Stimulated activated CD8-positive, alpha-beta memory T cell treated with anti-CD3 and anti-CD28 coated beads, Interleukin-15, amount 100 ng/mL, for 48 hours (primary cell): ENCODE data around the gene ENG.
"Not testable (repeated sequence)": the region's sequence is repeated elsewhere in the genome, so short reads cannot be mapped to it uniquely, and the experiment has no call there.

Experiments used
- DNase-seq, 2 donors: peaks; one replicate each; pipeline ENCODE4 v3.0.0-alpha.2; 2020; ENCODE audit warnings: low read depth in 2 of 2

The ENG gene

GRCh38 chr9:127854184-127854806 lies at the start of gene ENG:
Gene ENG (minus strand): TSS chr9:127854658. CDS start chr9:127854355, 303 bp downstream.
- no peak for DNase-seq

- DNase-seq: peak; percentile 82 to 86
These were observed 49.4 kb upstream of the ENG start for GRCh38 chr9:127903557-127904475.

DNA sequence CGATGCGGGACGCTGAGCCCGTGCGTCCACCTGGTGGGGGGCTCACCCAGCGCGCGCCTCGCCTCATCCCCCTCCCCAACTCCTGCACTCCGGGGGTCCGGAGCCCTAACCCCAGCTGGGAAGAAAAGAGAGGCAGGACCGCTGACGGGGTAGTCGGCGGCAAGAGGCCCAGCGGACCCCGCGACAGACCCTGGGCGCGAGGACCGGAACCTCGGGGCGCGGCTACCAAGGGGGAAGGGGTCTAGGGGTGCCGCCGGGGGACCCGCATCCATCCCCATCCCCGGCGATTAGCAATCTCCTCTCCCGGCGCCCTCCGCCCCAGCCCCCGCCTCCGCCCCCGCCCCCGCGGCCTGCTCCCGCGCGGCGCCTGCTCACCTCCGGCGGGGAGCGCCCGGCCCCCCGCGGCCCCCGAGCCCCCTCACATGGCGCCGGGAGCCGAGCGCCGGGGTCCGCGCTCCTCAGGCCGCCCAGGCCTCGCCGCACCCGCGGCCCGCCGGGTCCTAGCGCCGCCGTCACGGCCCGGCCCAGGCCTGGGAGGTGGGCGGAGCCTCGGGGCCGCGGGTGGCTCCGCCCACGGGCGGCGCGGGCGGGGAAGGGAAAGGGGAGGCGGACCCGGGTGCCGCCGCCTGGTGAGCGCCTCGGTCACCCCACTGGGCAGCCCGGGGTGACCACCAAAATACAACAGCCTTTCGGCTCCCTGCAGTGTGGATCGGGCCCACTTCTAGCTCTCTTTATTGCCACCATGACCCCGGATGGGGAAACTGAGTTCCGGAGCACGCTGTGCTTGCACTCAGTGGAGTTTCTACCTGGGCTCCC lies 44.9 kb upstream of the ENG start, which contains the start of gene ST6GALNAC6:
TSS of gene ST6GALNAC6 (minus strand) at position 476 of the 816 bp plus-strand sequence. CDS start 1,622 bp downstream, outside the sequence.
- peak; percentile 65 to 71 for DNase-seq

GRCh38 chr9:127898433-127899127 lies 44.1 kb upstream of the ENG start:
- no peak for DNase-seq

- peak in 1 of 2 donors; percentile 32 for DNase-seq
These were observed 42.8 kb upstream of the ENG start for GRCh38 chr9:127897193-127897692.

GRCh38 chr9:127896395-127897192 lies 42.1 kb upstream of the ENG start:
- no peak for DNase-seq

DNA sequence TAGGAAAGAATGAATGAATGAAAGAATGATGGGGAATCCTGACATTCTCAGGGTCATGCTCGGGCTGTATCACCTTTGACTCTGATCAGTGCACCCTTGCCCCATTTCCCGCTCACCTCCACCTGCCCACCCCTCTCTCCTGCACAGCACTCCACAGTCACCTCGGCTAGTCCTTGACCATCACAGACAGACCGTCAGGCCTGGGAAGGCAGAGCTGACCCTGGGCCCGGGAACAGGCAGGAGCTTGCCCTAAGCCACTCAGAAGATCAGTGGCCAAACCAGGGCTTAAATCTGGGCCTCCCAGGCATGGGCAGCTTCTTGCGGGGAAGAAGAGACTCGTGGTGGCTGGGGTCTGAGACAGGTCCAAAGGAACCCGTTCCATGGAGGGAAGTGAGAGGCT lies 41.4 kb upstream of the ENG start:
- DNase-seq: no peak

DNA sequence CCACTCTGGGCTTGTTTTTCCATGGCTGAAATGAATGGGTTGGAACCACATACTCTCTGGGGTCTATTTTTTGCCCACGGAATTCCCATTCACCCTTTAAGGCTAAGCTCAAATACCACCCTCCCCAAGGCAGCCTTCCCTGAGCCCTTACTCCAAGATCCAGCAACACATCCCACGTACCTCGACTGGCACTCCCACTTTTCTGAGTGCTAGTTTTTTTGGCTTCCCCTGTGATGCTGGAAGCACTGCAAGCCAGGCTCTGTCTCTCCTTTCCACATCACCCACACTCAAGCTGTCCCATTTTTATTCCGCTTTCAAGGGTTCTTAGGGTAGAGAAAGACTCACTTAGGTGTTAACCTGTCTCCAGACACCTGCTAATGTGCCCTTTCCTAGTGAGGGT lies 38.9 kb upstream of the ENG start:
- DNase-seq: no peak

DNA sequence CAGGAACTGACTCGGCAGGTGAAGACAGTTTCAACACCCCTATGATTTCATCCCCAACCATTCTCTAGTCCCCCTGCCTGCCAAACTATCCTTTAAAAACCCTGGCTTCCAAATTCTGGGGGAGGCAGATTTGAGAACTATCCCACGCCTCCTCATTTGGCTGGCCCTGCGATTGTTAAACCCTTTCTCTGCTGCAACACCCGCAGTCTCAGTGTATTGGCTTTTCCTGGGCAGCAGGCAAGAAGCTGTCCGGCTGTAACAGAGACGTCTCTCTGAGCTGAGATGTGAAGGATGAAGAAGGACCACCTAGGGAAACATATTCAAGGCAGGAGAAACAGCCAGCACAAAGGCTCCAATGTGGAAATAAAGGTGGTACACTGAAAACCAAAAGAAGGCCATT lies 38.4 kb upstream of the ENG start:
- DNase-seq: no peak

GRCh38 chr9:127890053-127890452 lies 35.6 kb upstream of the ENG start:
- DNase-seq: no peak

GRCh38 chr9:127887792-127888191 lies 33.3 kb upstream of the ENG start:
- DNase-seq: no peak

DNA sequence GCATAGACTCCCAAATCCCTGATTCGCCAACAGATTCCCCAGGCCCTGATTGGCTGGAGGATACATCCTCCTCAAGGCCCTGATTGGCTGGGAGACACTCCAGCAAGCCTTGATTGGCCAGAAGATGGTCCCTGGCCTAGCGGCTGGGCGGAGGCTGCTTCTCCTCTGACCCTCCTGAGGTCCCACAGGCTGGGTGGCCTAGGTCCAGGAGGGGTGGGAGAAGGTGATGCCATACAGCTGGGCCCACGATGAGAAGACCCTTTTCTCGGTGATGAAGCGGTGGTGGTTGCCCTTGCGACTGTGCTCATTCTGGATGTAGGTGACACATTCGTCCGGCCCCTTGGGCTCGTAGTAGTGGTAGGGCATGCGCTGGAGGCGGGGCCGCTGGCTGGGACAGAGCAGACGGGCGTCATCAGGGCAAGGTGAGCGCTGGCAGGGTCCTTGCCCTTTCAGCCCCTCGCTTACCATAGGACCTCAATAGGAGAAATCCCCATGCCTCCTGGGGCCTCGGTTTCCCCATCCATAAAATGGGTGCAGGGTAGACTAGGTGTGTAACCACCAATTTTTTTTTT lies 32.0 kb upstream of the ENG start:
- DNase-seq: no peak

- DNase-seq: no peak
These were observed 31.2 kb upstream of the ENG start for GRCh38 chr9:127885508-127886281.

DNA sequence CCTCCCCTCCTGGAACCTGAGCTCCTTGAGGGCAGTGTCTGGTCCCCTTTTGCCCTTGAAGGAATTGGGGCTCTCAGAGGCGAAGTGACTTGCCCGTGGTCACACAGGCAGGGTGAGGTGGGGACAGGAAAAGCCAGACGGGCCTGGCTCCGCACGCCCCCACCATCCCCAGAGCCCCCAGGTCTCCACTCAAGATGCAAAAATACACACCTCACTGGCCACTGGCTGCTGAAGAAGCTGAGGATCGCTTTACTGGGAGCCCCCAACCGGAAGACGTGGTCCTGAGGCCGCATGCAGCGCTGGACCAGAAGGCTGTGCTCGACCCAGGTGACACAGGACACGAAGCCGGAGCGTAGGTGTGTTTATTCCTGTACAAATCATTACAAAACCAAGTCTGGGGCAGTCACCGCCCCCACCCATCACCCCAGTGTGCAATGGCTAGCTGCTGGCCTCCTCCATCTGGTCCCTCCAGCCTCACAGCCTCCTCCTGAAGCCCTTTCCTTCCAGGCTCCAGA lies 30.6 kb upstream of the ENG start:
- no peak for DNase-seq

GRCh38 chr9:127884427-127884911 lies 30.0 kb upstream of the ENG start:
- DNase-seq: no peak

- DNase-seq: no peak
These were observed 29.5 kb upstream of the ENG start for GRCh38 chr9:127883959-127884358.

DNA sequence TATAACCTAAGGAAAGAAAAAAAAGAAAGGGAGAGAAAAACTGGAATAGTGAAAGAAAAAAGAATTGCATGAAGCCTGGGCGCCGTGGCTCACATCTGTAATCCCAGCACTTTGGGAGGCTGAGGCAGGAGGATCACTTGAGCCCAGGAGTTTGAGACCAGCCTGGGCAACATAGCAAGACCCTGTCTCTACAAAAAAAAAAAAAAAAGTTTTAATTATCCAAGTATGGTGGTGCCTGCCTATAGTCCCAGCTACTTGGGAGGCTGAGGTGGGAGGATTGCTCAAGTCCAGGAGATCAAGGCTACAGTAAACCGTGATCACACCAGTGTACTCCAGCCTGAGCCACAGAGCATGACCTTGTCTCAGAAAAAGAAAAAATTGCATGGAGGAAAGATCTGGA lies 27.3 kb upstream of the ENG start:
- not testable (repeated sequence) for DNase-seq

GRCh38 chr9:127880143-127880542 lies 25.7 kb upstream of the ENG start:
- DNase-seq: no peak
